ENCODE data around the gene PAXIP1. TPM values are rescaled to one million over a fixed set of nuclear protein-coding genes. Genes with fewer than 3 reads are reported as not detected.

Gene PAXIP1
- total and polyA plus RNA-seq, 2 donors (not counting 1 experiment from before 2014, with no cell fraction given), result 5.8 to 6.4 TPM

DNA sequence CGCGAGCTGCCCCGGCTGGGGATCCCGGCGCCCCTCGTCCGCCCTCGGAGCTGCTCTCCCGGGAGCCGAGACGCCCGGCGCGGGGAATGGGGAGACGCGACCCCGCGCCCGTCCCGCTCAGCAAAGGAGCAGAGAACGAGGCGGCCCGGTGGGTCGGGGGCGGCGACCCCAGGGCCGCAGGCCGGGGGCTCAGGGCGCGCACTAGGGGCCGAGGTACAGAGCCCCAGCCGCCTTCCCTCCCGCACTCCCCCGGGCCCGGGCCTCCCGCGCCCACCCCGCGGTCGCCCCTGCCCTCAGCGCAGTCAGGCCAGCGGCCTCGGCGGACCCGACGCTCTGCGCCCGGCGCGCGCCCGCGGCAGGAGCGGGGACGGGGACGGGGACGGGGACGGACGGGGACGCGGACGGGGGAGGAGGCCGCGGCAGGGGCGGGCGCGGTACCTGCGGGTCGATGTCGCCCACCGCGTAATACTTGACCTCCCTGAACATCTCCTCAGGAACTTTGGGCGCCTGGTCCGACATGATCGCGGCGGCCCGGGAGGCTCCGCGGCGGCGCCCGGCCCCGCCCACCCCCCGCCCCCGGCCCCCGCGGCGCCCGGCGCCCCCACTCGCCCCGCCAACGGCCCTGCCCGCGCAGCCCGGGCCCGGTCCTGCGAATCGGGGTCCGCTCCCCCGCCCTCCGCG lies 373 bp downstream of the PAXIP1 start:
- H3K27ac ChIP-seq (ENCODE audit: insufficient read depth, low read length), result peak overlapping the region; percentile 36
- peak in 1 of 2 donors; percentile 13 for DNase-seq (ENCODE audit: low read depth in 2 of 2)
- H3K4me3 ChIP-seq (replicated peaks in 1 of 4; ENCODE audit: control extremely low read depth in 1 of 4, insufficient read depth in 1 of 4, low read depth in 3 of 4, low read length in 4 of 4), result peak overlapping the region; percentile 16 to 66 (median 60)
- H3K4me2 ChIP-seq (ENCODE audit: extremely low read depth, insufficient read depth, low read length), result peak overlapping the region; percentile 76
- H3K36me3 ChIP-seq (ENCODE audit: control insufficient read depth, insufficient read depth, low read length), result peaks cover 2% of the 10 kb centered on the region
- no peaks in the 10 kb centered on the region for H3K9me3 ChIP-seq (ENCODE audit: control insufficient read depth, insufficient read depth, low read depth, low read length)
- H3K27me3 ChIP-seq (ENCODE audit: control insufficient read depth, insufficient read depth, low read length), result no peaks in the 10 kb centered on the region
- H2AFZ ChIP-seq (ENCODE audit: low read length), result no peak overlapping the region
- TF ChIP-seq, protein P1, sequence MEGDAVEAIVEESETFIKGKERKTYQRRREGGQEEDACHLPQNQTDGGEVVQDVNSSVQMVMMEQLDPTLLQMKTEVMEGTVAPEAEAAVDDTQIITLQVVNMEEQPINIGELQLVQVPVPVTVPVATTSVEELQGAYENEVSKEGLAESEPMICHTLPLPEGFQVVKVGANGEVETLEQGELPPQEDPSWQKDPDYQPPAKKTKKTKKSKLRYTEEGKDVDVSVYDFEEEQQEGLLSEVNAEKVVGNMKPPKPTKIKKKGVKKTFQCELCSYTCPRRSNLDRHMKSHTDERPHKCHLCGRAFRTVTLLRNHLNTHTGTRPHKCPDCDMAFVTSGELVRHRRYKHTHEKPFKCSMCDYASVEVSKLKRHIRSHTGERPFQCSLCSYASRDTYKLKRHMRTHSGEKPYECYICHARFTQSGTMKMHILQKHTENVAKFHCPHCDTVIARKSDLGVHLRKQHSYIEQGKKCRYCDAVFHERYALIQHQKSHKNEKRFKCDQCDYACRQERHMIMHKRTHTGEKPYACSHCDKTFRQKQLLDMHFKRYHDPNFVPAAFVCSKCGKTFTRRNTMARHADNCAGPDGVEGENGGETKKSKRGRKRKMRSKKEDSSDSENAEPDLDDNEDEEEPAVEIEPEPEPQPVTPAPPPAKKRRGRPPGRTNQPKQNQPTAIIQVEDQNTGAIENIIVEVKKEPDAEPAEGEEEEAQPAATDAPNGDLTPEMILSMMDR (conservative IDR thresholded peaks at IDR 0.05 in 1 of 2, IDR thresholded peaks at IDR 0.05 in 1 of 2; ENCODE audit: low read depth in 1 of 2, low read length in 2 of 2), result no peak
- no peak for TF ChIP-seq EZH2 (IDR thresholded peaks at IDR 0.05; ENCODE audit: low read length, missing control alignments)
- H3K4me1 ChIP-seq (ENCODE audit: control insufficient read depth, extremely low read depth, insufficient read depth, low read length), result peaks cover 5% of the 10 kb centered on the region
- H4K20me1 ChIP-seq (ENCODE audit: control insufficient read depth, extremely low read depth, insufficient read depth, low read length), result no peaks in the 10 kb centered on the region
- H3K79me2 ChIP-seq (ENCODE audit: control insufficient read depth, insufficient read depth, low read length), result peaks cover 28% of the 10 kb centered on the region
- peak overlapping the region; percentile 76 for H3K9ac ChIP-seq (ENCODE audit: insufficient read depth, low read length)

DNA sequence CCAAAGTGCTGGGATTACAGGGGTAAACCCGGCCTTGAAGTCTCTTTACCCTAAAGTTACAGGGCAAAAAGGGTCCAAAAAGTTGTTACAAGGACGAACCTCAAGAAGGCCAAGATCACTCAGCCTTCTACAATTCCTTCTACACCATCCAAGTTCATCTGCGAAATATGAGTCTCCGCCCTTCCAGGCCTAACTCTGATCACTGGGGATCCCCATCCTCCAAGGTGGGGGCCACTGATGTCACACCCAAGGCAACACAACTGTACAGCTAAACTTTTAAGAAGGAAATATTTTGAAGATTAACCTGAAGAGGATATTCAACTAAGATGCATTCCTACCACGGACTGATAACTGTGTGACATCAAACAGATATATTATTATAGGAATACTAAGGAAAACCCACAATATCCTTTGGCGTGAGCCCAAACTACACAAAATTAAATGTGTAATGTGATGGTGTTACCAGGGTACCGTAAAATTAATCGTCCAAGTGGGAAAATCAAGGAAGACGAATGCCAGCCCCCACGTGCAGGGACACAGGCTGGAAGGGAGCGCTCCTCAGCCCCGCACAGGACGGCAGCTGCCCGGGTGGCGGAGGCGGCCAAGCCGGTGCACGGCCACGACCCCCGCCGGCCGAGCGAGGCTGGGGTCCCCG lies 1.0 kb downstream of the PAXIP1 start:
- no peaks in the 10 kb centered on the region for H3K9me3 ChIP-seq (ENCODE audit: control insufficient read depth, insufficient read depth, low read depth, low read length)
- no peak overlapping the region for H2AFZ ChIP-seq (ENCODE audit: low read length)
- no peak for TF ChIP-seq EZH2 (IDR thresholded peaks at IDR 0.05; ENCODE audit: low read length, missing control alignments)
- TF ChIP-seq, protein P1 (conservative IDR thresholded peaks at IDR 0.05 in 1 of 2, IDR thresholded peaks at IDR 0.05 in 1 of 2; ENCODE audit: low read depth in 1 of 2, low read length in 2 of 2), result no peak
- peak overlapping the region; percentile 76 for H3K4me2 ChIP-seq (ENCODE audit: extremely low read depth, insufficient read depth, low read length)
- H3K9ac ChIP-seq (ENCODE audit: insufficient read depth, low read length), result peak overlapping the region; percentile 76
- H3K4me3 ChIP-seq (replicated peaks in 1 of 4; ENCODE audit: control extremely low read depth in 1 of 4, insufficient read depth in 1 of 4, low read depth in 3 of 4, low read length in 4 of 4), result peak overlapping the region; percentile 60 to 72 (median 63)
- no peaks in the 10 kb centered on the region for H3K27me3 ChIP-seq (ENCODE audit: control insufficient read depth, insufficient read depth, low read length)
- peaks cover 2% of the 10 kb centered on the region for H3K36me3 ChIP-seq (ENCODE audit: control insufficient read depth, insufficient read depth, low read length)
- peaks cover 5% of the 10 kb centered on the region for H3K4me1 ChIP-seq (ENCODE audit: control insufficient read depth, extremely low read depth, insufficient read depth, low read length)
- DNase-seq (ENCODE audit: low read depth in 2 of 2), result peak; percentile 3 to 9
- H4K20me1 ChIP-seq (ENCODE audit: control insufficient read depth, extremely low read depth, insufficient read depth, low read length), result no peaks in the 10 kb centered on the region
- H3K79me2 ChIP-seq (ENCODE audit: control insufficient read depth, insufficient read depth, low read length), result peaks cover 28% of the 10 kb centered on the region
- peak overlapping the region; percentile 36 for H3K27ac ChIP-seq (ENCODE audit: insufficient read depth, low read length)

DNA sequence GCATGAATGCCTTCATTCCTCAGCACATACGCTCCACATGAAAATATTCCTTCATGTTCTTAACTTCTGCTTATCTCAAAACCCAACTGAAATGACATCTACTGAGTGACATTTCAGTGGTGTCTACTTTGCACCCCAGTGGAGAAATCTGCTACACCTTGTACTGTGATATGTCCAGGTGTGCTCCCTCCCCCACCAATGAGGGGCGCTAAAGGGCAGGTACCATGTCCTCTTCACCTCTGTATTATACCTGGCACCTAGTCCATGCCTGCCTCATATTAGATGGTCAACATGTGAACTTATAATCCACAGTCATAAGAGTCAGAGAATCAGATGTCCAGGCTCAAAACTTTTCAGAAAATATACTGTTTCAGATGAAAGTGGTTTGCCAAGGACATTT lies 2.1 kb downstream of the PAXIP1 start:
- H3K9ac ChIP-seq (ENCODE audit: insufficient read depth, low read length), result no peak overlapping the region
- H4K20me1 ChIP-seq (ENCODE audit: control insufficient read depth, extremely low read depth, insufficient read depth, low read length), result no peaks in the 10 kb centered on the region
- H3K4me1 ChIP-seq (ENCODE audit: control insufficient read depth, extremely low read depth, insufficient read depth, low read length), result peaks cover 5% of the 10 kb centered on the region
- no peaks in the 10 kb centered on the region for H3K9me3 ChIP-seq (ENCODE audit: control insufficient read depth, insufficient read depth, low read depth, low read length)
- H2AFZ ChIP-seq (ENCODE audit: low read length), result no peak overlapping the region
- peaks cover 28% of the 10 kb centered on the region for H3K79me2 ChIP-seq (ENCODE audit: control insufficient read depth, insufficient read depth, low read length)
- H3K4me2 ChIP-seq (ENCODE audit: extremely low read depth, insufficient read depth, low read length), result no peak overlapping the region
- no peak for DNase-seq (ENCODE audit: low read depth in 2 of 2)
- H3K36me3 ChIP-seq (ENCODE audit: control insufficient read depth, insufficient read depth, low read length), result peaks cover 2% of the 10 kb centered on the region
- H3K27me3 ChIP-seq (ENCODE audit: control insufficient read depth, insufficient read depth, low read length), result no peaks in the 10 kb centered on the region
- TF ChIP-seq, protein P1 (conservative IDR thresholded peaks at IDR 0.05 in 1 of 2, IDR thresholded peaks at IDR 0.05 in 1 of 2; ENCODE audit: low read depth in 1 of 2, low read length in 2 of 2), result no peak
- no peak for TF ChIP-seq EZH2 (IDR thresholded peaks at IDR 0.05; ENCODE audit: low read length, missing control alignments)
- H3K27ac ChIP-seq (ENCODE audit: insufficient read depth, low read length), result no peak overlapping the region
- no peak overlapping the region for H3K4me3 ChIP-seq (replicated peaks in 1 of 4; ENCODE audit: control extremely low read depth in 1 of 4, insufficient read depth in 1 of 4, low read depth in 3 of 4, low read length in 4 of 4)
